Measurements from ENCODE around the gene ZDHHC9. TPM values are rescaled to one million over a fixed set of nuclear protein-coding genes. Genes with fewer than 3 reads are reported as not detected.
A peak's percentile ranks its signal among the peaks of the same experiment; 100 is the strongest.

Gene ZDHHC9
- total RNA-seq, 2 experiments from 2014 or later: 3.0 to 4.1 TPM

DNA sequence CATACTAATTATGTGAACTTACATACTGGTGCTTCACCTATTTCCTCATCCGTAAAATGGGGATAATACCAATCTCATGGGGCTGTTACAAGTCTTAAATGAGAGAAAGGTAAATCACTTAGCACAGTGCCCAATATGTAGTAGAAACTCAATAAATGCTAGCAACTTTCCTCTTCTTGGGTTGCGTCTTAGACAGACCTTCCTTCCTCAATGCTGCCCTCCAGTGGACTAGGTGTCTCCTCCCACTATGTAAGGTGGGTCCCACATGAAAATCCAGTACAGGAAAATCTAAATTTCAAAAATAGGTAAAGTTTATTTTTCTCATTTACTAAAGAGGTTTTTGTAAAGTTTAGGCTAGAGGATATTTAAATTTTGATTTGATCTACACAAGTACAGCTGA lies 20.6 kb downstream of the ZDHHC9 start:
- H3K4me1 ChIP-seq (ENCODE audit: insufficient read depth, low read length): peaks cover 5% of the 10 kb centered on the region
- Mint-ChIP-seq H3K36me3 (ENCODE audit: low read depth) (no peaks in the 10 kb centered on the region), H3K4me3 (no peak overlapping the region), H3K4me1 (ENCODE audit: low read depth) (peaks cover 18% of the 10 kb centered on the region), H3K9me3 (no peaks in the 10 kb centered on the region), H3K27ac (no peak overlapping the region), H3K27me3 (no peaks in the 10 kb centered on the region)
- peak; percentile 73 for TF ChIP-seq CTCF (IDR thresholded peaks at IDR 0.05)
- ATAC-seq (ENCODE audit: poor library complexity): peak; percentile 76
- ChIA-PET POLR2A (interaction anchor here (1.3 to 2.0 kb wide), 4 partner anchors 36 to 168 kb away, joined by 3 to 5 read pairs (median 4); no protein-coding TSS in a partner anchor), CTCF (interaction anchor here (0.6 to 3.3 kb wide), 12 partner anchors 9 to 186 kb away, joined by 3 to 11 read pairs (median 4); partner anchors contain the start of gene ZDHHC9)
- no peak overlapping the region for H3K4me3 ChIP-seq (ENCODE audit: low read length)
- H3K9me3 ChIP-seq (ENCODE audit: control insufficient read depth in 1 of 2, insufficient read depth in 1 of 2, low read length in 2 of 2): no peaks in the 10 kb centered on the region
- intact Hi-C loops (cut with DNase I, micrococcal nuclease): loop anchor here (1.0 to 5.0 kb wide), 6 partner anchors 41 to 216 kb away; no protein-coding TSS in a partner anchor
- H3K27me3 ChIP-seq (ENCODE audit: control insufficient read depth in 1 of 2, insufficient read depth in 2 of 2, low read length in 2 of 2): no peaks in the 10 kb centered on the region
- no peak overlapping the region for H3K27ac ChIP-seq (ENCODE audit: low read depth in 1 of 2, low read length in 2 of 2)
- peak; percentile 16 to 80 (median 43) for DNase-seq
- H3K36me3 ChIP-seq (ENCODE audit: insufficient read depth, low read length): no peaks in the 10 kb centered on the region

DNA sequence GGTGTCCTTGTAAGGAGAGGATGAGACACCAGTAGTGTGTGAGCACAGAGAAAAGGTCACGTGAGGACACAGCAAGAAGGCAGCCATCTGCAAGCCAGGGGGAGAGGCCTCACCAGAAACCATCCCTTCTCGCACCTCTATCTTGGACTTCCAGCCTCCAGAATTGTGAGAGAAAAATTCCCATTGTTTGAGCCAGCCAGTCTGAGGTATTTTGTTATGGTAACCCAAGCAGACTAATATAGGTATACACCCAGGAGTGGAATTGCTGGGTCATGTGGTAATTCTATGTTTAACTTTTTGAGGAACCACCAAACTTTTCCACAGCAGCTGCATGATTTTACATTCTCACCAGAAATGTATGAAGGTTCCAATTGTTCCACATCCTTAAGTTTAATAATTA lies 25.6 kb downstream of the ZDHHC9 start:
- intact Hi-C loops (cut with DNase I, micrococcal nuclease): no loop called here
- Mint-ChIP-seq H3K9me3 (no peaks in the 10 kb centered on the region), H3K4me1 (ENCODE audit: low read depth) (peaks cover 4% of the 10 kb centered on the region), H3K27ac (no peak overlapping the region), H3K27me3 (no peaks in the 10 kb centered on the region), H3K4me3 (no peak overlapping the region), H3K36me3 (ENCODE audit: low read depth) (no peaks in the 10 kb centered on the region)
- Histone ChIP-seq H3K4me3 (ENCODE audit: low read length) (no peak overlapping the region), H3K27me3 (ENCODE audit: control insufficient read depth in 1 of 2, insufficient read depth in 2 of 2, low read length in 2 of 2) (no peaks in the 10 kb centered on the region), H3K27ac (ENCODE audit: low read depth in 1 of 2, low read length in 2 of 2) (no peak overlapping the region), H3K9me3 (ENCODE audit: control insufficient read depth in 1 of 2, insufficient read depth in 1 of 2, low read length in 2 of 2) (no peaks in the 10 kb centered on the region), H3K36me3 (ENCODE audit: insufficient read depth, low read length) (no peaks in the 10 kb centered on the region), H3K4me1 (ENCODE audit: insufficient read depth, low read length) (no peaks in the 10 kb centered on the region)
- ChIA-PET POLR2A (no interaction called here), CTCF (no interaction called here)
- DNase-seq (no peak), ATAC-seq (ENCODE audit: poor library complexity) (no peak)
- no peak for TF ChIP-seq CTCF (IDR thresholded peaks at IDR 0.05)

- Mint-ChIP-seq H3K36me3 (ENCODE audit: low read depth) (peaks cover 22% of the 10 kb centered on the region), H3K9me3 (no peaks in the 10 kb centered on the region), H3K4me3 (no peak overlapping the region), H3K4me1 (ENCODE audit: low read depth) (peaks cover 7% of the 10 kb centered on the region), H3K27ac (no peak overlapping the region), H3K27me3 (no peaks in the 10 kb centered on the region)
- ChIA-PET POLR2A (no interaction called here), CTCF (interaction anchor here (1.2 kb wide), 1 partner anchor 9 kb away, joined by 3 read pairs; no protein-coding TSS in a partner anchor)
- TF ChIP-seq CTCF (IDR thresholded peaks at IDR 0.05): no peak
- no peaks in the 10 kb centered on the region for H3K9me3 ChIP-seq (ENCODE audit: control insufficient read depth in 1 of 2, insufficient read depth in 1 of 2, low read length in 2 of 2)
- no peak overlapping the region for H3K4me3 ChIP-seq (ENCODE audit: low read length)
- ATAC-seq (ENCODE audit: poor library complexity) (no peak), DNase-seq (no peak)
- H3K36me3 ChIP-seq (ENCODE audit: insufficient read depth, low read length): peaks cover 4% of the 10 kb centered on the region
- no peaks in the 10 kb centered on the region for H3K27me3 ChIP-seq (ENCODE audit: control insufficient read depth in 1 of 2, insufficient read depth in 2 of 2, low read length in 2 of 2)
- no peak overlapping the region for H3K27ac ChIP-seq (ENCODE audit: low read depth in 1 of 2, low read length in 2 of 2)
- no peaks in the 10 kb centered on the region for H3K4me1 ChIP-seq (ENCODE audit: insufficient read depth, low read length)
- intact Hi-C loops (cut with DNase I, micrococcal nuclease): no loop called here
Observed at GRCh38 chrX:129813662-129814368, 29.9 kb downstream of the ZDHHC9 start.

Data from CD4-positive, alpha-beta T cell (primary cell).